Limb (tissue), 2 donors: ENCODE measurements around the gene PTEN.
A peak's percentile ranks its signal among the peaks of the same experiment; 100 is the strongest.
"Not testable (repeated sequence)": the region's sequence is repeated elsewhere in the genome, so short reads cannot be mapped to it uniquely, and the experiment has no call there.

Source experiments
- DNase-seq, 2 donors: peaks; one replicate each; pipeline ENCODE4 v3.0.0-alpha.2; 2016; ENCODE audit errors: extremely low spot score in 2 of 2

Gene PTEN

DNA sequence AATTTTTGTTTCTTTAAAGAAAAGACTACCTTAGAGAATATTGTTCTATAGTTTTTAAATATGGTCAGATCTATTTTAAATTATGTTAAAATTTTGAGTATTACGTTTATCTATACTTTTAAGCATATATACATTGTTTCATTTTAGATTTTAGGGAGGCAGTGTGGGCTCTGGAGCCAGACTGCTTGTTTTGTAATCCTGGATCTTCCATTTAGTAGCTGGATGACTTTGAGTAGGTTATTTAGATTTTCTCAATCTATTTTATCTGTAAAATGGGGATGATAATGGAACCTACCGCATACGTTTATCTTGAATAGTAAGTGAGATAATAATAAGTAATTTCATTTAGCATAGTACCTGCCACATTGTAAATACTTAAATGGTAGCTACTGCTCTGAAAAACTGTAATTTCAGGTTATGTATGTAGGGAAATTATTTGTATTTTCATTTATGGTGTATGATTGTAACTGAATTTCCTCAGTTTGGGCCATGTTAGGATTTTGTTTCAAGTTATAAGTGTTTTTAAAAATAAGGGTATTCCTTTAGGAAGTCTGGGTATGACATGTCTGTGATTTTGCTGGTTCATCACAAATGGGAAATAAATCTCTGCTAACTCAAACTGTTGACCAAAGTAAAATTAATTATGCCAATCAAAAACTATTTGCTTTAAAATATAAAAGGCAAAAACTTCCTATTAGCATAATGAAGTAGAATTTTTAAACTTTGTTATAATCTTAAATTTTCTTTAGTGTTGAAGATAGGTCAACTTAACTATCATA is 6.5 kb downstream of the PTEN start:
- no peak for DNase-seq

DNA sequence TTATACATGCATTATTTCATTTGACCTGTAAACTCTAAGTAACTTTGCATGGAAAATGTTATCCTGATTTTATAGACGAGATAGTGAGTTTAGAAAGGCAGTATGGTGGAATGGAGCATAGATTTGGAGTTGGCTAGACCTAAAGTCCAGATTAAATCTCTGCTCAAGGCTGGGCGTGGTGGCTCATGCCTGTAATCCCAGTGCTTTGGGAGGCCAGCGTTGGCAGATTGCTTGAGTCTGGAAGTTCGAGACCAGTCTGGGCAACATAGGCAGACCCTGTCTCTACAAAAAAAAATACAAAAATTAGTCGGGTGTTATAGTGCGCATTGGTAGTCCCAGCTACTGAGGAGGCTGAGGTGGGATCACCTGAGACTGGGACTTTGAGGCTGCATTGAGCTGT is 9.4 kb downstream of the PTEN start:
- DNase-seq = no peak

DNA sequence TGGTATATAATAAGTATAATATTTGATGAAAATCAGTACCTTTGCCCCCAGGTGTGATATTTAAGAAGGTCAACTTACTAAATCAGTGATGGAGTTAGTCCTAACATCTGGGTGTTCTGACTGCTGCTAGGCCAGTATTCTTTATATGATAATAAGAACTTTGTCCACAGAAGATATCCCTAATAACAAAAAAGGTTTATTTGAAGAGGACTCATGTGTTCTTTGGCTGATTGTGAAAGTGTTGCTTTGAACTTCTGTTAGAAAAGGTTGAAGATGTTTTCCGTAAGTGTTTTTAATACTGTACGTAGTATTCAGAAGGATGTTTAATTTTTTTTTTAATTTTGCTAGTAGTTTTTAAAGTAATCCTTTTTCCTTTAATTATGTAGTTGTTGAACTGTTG is 10.2 kb downstream of the PTEN start:
- no peak for DNase-seq

DNA sequence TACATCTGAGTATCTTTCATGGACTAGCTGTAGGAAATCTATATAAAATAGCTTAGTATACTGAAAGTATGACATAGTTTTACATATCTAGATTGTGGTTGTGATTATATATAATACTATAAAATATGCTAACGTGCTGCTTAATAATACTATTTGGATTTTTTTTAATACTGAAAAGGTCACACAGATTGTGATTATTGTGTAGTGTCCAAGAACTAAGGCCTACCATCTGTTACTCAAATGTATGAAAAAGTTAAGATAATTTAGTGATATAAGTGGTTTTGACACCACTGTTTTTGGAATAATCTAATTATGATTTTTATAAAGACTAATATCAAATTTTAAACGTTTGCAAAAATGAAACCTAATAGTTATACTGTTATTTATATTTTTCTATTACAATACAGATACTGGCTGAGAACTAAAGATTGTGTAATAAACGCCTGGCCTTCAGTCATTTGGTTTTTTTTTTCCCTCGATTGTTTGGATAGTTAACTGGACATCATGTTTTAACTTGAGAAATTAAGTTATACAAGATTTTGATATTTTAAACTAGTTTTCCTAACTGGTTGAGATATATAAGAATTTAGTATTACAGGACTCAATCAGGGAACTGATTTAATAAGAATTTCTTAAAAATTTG is 12.6 kb downstream of the PTEN start:
- DNase-seq = no peak

DNA sequence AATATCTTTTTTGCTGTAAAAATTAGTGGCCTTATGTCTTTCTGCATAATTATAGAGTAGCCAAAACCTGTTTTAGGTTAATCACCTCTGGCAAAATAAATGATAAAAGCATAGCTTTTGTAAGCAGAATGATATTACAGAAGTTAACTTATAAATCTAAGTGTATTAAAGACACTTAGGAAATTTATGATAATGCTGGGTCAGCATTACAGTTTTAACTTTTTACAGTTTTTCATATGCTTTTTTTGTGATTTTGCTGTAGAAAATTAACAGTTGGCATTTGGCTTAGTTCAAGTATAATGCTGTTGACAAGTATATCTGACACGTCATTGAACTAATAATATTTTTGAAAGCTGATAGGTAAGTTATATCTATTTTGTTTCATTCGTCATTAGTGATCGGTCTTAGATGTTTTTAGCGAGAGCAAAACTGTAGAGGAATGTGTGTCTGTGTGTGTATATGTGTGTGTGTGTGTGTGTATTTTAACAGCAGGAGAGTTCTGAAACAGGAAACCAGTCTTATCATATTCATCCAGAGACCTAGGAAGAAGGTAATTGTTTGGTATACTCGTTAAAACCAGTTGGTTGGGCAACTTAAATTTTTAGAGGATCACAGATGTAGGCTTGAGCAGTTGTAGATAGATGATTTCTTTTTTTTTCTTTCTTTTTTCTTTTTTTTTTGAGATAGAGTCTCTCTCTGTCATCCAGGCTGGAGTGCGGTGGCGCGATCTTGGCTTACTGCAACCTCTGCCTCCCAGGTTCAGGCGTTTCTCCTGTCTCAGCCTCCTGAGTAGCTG is 15.4 kb downstream of the PTEN start:
- no peak for DNase-seq

DNA sequence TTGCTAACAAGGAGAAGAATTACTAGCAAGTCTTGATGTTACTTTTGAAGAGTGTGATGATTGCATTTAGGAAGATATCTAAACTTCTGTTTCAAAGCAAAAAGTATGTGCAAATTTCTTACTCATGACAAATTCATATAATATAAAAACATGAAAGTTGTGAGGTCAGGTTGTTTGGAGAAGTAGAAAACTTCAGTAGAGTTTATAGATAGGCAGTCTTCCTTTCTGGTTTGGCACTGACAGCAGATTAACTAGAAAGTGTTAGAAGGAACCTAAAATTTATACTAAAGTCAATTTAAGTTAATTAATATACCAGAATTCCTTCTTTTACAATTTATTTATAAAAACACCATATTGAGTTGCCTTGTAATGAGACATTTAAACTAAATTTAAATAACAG is 16.9 kb downstream of the PTEN start:
- no peak for DNase-seq

DNA sequence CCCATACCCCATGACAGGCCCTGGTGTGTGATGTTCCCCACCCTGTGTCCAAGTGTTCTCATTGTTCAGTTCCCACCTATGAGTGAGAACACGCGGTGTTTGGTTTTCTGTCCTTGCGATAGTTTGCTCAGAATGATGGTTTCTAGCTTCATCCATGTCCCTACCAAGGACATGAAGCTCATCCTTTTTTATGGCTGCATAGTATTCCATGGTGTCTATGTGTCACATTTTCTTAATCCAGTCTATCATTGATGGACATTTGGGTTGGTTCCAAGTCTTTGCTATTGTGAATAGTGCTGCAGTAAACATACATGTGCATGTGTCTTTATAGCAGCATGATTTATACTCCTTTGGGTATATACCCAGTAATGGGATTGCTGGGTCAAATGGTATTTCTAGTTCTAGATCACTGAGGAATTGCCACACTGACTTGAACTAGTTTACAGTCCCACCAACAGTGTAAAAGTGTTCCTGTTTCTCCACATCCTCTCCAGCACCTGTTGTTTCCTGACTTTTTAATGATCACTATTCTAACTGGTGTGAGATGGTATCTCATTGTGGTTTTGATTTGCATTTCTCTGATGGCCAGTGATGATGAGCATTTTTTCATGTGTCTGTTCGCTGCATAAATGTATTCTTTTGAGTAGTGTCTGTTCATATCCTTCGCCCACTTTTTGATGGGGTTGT is 18.1 kb downstream of the PTEN start:
- DNase-seq = not testable (repeated sequence)

DNA sequence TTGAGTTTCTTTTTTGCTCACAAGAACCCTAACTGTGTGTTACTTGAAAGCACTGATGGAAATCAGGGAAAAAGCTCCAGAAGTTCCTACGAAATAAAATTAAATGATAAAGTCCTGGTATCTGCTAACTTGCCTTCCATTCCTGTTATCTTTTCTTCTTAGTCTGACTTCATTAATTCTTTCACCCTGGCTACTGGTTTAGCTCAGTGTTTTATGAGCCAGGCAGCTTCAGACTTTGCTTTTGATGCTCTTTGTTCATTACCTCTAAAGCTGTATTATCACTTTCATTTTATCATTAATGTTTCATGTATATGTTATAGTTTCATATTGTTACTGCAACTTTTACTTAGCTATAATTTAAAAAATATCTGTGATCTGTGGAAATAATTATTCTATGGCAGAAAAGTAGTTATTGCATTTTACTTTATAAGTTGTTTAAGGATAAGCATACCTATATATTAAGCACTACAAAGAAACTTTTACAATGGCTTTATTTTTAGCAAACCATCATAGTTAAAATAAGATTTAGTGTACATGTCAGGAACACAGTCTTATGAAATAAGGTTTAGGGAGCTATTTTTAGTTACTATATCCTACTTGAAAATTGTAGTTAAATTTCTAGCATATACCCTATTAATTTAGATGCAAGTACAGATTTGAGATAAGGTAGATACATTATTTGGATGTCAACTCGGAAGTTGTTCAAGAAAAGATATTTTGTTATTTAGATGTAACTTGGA is 19.3 kb downstream of the PTEN start:
- no peak for DNase-seq

DNA sequence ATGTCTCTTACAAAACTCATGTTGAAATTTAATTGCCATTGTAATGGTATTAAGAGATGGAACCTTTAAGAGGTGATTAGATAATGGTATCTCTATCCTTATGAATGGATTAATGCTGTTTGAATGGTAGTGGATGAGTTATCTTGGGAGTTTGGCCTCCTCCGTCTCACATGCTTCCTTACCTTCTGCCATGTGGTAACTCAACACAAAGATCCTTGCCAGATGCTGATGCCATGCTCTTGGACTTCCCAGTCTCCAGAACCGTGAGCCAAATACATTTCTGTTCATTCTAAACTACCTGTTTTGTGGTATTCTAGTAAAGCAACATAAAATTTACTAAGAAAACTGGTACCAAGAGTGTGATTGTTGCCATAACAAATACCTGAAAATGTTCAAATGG is 23.2 kb downstream of the PTEN start:
- no peak for DNase-seq

DNA sequence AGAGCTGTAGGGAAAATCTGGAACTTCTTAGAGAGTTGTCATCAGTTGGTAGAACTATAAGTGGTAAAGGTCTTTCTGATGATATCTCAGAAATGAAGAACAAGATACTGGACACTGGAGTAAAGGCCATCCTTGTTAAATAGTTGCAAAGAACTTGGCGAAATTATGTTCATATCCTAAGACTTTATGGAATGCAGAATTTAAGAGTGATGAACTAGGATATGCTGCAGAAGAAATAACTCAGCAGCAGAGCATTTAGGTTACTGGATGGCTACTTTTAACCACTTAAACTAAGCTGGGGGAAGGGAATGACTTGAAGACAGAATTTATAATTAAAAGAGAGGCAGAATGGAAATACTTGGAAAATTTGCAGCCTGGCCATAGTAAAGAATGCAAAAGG is 23.7 kb downstream of the PTEN start:
- no peak for DNase-seq

DNA sequence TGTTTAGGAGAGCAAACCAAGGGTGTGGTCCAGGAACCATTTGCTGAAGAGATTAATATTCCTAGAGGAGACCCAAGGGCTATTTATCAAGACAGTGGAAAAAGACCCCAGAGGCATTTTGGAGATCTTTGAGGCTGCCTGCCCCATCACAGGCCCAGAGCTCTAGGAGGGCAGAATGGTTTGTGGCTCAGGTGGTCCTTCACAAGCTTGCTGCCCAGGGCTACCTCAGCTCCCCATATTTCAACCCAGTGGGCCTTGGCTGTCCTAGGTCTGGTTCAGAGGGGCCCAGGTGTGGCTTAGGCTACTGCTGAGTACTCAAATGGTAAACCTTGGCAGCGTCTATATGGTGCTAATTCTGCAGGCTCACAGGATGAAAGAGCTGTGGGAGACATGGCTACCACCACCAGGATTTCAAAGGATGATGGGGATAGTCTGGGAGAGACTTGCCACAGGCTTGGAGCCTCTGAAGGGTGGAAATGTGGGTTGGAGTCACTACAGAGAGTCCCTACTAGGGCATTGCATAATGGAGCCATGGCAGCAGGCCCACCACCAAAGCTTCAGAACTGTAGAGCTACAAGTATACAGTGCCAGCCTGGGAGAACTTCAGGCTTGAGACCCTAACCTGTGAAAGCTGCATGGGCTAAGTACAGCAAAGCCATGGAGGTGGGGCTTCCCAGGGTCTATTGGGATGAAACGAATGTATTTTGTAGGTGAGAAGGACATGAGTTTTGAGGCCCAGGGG is 24.3 kb downstream of the PTEN start:
- no peak for DNase-seq

DNA sequence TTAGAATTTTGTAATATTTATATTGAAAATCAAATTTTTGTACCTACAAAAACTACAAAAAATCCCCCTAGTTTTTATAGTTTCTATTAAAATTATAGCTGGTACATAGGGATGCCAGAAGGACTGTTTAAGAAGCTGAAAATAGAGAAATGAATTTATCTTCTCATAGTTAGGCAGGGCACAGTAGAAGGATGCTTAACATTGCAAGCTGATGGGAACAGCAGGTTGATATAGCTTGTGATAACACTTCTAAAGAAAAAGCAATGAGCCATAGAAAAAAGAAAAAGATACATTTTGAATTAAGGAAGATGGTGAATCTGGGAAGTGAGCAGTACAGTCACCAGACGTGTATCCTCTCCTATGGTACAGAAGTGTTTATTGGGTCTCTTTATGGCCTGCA is 32.0 kb downstream of the PTEN start:
- no peak for DNase-seq

DNA sequence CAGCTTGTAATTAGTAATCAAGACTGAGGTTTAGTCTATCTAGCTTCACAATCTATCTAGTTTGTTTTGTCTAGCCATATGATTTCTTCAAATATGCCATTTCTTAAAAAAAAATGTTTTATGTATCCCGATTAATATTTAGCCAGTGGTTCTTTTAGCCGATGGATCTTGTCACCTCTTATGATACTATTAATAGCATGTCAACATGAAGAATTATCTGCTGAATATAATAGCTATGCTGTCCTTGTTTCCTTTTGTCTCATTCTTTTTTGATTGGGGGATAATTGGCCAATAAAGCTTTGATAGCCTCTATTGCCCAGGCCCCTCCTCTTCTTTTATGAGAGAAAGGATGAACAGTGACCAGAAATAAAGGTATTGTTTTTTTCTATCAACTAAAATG is 32.8 kb downstream of the PTEN start:
- DNase-seq = no peak

DNA sequence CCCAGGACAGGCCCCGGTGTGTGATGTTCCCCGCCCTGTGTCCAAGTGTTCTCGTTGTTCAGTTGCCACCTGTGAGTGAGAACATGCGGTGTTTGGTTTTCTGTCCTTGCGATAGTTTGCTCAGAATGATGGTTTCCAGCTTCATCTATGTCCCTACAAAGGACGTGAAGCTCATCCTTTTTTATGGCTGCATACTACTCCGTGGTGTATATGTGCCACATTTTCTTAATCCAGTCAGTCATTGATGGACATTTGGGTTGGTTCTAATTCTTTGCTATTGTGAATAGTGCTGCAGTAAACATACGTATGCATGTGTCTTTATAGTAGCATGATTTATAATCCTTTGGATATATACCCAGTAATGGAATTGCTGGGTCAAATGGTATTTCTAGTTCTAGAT is 34.5 kb downstream of the PTEN start:
- not testable (repeated sequence) for DNase-seq

DNA sequence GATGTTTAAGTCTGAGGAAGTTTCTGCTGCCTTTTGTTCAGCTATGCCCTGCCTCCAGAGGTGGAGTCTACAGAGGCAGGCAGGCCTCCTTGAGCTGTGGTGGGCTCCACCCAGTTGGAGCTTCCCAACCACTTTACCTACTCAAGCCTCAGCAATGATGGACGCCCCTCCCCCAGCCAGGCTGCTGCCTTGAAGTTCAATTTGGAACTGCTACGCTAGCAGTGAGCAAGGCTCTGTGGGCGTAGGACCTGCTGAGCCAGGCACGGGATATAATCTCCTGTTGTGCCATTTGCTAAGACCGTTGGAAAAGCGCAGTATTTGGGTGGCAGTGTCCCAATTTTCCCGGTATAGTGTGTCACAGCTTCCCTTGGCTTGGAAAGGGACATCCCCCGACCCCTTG is 40.0 kb downstream of the PTEN start:
- not testable (repeated sequence) for DNase-seq

DNA sequence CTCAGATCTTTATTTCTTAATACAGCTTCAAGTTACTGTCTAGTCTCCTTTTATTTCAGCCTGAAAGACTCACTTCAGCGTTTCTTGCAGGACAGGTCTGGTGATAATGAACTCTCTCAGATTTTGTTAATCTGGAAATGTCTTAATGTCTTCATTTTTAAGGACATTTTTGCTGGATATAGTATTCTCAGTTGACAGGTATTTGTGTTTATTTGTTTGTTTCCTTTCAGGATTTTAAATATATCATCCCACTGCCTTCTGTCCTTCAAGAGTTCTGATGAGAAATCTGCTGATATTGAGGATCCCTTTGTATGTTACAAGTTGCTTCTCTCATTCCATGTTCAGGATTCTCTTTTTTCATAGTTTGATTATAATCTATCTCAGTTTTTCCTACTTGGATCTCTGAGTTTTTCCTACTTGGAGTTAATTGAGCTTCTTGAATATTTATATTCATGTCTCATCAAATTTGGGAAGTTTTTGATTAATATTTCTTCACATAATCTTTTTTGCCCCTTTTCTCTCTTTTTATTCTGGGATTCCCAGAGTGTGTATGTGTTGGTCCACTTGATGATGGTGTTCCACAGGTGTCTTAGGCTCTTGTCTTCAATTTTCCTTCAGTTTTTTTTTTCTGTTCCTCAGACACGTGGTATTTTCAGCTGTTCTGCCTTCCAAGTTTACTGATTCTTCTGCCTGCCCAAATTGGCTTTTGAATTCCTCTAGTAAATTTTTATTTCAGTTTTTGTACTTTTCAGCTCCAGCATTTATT is 49.9 kb downstream of the PTEN start:
- DNase-seq = no peak

DNA sequence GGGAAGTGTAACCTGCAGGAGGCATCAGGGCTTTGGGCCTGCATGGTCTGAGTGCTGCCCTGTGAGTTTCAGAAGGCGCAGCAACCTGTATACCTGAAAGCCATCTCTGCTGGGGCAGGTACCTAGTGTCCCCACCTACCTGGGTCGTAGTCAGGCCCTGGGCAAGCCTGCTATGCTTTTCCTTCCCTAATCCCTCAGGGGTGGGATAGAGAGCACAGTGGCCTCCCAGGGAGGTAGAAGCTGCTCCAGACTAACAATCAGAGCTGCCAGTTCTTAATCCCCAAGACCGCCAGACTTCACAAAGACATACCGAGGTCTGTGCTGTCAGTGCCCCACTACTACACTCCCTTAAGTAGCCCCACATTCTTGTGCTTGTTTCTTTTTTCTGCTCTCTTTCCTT is 52.0 kb downstream of the PTEN start:
- no peak for DNase-seq

DNA sequence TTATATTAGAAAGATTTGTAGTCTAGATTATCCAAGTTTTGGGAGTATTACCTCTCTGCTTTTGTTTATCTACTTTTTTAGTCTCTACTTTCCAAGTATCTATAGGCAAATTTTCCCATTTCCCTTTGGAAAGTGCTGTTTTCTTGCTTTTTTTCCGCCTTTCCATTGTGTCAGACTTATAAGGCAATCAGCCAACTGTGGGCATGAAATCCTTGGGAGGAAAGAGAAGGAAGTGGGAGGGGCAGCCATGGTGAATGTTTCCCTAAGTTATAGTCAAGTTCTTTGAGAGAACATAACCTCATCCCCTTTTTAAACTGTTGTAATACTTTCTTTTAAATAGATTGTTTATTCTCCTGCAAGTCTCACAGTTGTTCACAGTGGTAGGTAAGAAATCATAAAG is 52.6 kb downstream of the PTEN start:
- peak in 1 of 2 donors; percentile 10 for DNase-seq

DNA sequence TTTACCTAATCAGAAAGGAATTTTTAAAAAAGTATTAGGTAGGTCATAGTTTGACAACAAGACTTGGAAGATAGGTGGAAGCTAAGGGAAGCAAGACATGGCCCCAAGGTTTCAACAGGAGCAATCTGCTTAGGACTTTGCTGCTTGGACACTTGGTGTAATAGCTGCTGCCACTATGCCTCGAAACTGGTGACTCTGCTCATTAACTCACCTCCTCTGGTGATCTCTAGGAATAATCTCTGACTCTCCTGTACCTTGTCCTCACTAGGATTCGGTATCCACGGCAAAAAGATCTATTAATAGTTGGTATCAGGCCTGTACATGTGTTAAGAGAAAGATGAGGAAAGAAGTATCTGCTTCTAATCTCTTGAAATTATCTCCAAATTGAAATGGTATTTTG is 53.1 kb downstream of the PTEN start:
- DNase-seq = no peak
